GM21529 (cell line): Measurements from ENCODE around the gene YAE1.
"Not testable (repeated sequence)": the region's sequence is repeated elsewhere in the genome, so short reads cannot be mapped to it uniquely, and the experiment has no call there.

Experiments used
- ATAC-seq: cut with Tn5 transposase; IDR thresholded peaks from one replicate; pipeline ENCODE4 v1.9.1; 2021; ENCODE audit not compliant: unreplicated experiment

YAE1 gene, protein sequence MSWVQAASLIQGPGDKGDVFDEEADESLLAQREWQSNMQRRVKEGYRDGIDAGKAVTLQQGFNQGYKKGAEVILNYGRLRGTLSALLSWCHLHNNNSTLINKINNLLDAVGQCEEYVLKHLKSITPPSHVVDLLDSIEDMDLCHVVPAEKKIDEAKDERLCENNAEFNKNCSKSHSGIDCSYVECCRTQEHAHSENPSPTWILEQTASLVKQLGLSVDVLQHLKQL

DNA sequence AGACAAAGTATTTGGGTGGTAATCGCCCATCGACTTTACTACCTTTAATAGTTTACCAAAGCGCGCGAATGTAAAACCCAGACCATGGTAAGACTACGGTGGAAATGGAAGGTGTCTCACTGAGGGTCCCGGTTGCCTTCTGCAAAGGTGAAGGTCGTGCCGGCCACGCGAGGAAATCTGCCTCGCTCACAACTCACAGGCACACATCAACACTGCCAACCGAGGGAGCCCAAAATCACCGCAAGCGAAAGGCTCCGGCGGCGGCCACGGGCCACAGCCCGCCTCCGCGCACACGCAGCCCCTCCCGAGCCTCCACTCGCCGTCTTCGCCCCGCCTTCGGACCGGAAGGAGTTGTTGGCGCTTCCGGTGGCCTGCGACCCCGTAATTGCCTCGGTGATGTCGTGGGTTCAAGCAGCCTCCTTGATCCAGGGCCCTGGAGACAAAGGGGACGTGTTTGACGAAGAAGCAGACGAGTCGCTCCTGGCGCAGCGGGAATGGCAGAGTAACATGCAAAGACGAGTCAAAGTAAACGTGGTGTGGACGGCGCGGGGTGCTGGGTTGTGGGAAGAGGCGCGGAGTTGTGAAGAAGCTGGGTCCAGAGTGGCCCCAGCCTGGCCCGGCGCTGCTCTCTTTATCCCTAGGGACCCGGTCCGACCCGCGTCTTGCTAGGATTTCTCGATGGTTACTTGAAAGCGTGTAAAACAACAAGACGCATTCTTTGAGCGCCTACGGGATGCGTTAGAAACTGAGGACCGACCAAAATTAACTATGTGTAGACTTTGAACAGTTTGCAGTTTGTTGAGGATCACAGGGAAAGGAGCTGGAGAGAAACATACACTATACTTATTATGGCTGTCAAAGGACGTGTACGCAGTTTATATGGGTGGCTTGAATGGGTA lies at the start of gene YAE1:
YAE1 (plus strand) TSS at position 382 of the 899 bp plus-strand sequence; CDS start at position 397, 15 bp downstream.
- peak; percentile 99 for ATAC-seq

DNA sequence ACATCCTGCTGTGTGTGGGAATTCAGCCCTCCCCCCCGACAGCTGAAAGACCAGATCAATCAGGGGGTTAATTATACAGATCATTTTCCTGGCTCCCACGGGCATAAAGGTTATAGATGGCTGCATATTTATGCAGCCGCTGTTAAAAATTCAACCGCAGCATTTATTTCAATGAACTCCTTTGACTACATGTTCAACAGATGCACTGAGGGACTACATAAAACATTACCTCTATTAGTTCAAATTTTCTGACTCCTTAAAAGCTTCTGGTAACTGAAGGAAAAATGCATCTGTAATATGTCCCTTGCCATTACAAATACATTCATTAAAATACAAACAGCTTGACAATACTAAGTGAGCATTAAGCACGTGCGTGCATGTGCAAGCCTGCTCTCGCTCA lies 49.7 kb upstream of the YAE1 start:
- ATAC-seq: no peak

DNA sequence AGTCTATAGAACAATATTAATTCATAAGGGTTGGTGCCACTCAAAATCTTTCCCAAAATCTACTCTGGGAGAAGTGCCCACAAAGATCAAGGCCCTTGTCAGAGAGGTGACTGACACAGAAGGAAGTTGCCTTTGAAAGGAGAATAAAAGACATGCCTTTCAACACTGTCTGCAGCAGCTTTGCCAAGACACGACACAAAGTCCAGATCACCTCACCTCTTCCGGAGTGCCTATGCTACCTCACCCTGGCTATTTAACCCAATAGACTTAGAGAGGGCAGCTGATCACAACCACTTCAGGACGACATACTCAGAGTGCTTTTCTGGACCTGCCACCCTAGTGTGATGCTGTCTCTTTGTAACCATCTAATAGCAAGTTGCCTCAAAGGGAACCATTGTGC lies 49.0 kb upstream of the YAE1 start:
- ATAC-seq: no peak

DNA sequence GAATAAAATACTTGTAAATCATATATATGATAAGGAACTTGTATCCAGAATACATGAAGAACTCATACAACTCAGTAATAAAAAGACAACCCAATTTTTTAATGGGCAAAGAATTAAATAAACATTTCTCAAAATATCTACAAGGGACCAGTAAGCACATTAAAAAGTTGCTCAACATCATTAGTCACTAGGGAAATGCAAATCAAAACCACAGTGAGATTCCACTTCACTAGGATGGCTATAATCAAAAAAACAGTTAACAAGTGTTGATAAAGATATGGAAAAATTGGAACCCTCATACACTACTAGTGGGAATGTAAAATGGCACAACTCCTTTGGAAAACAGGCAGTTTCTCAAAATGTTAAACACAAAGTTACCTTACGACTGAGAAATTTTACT lies 40.3 kb upstream of the YAE1 start:
- ATAC-seq: no peak

DNA sequence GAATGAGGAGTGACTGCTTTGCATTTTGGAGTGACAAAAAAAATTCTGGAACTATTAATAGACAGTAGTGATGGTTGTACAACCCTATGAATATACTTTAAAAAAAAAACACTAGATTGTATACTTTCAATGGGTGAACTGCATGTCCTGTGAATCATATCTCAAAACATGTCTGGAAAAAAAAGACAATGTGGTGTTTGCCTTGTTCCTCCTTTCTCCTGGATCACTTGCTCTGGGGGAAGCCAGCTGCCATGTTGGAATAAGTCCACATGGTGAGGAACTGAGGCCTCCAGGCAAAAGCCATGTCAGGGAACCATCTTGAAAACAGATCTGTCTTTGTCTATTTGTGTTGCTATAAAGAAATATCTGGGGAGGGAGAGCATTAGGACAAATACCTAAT lies 39.5 kb upstream of the YAE1 start:
- no peak for ATAC-seq

DNA sequence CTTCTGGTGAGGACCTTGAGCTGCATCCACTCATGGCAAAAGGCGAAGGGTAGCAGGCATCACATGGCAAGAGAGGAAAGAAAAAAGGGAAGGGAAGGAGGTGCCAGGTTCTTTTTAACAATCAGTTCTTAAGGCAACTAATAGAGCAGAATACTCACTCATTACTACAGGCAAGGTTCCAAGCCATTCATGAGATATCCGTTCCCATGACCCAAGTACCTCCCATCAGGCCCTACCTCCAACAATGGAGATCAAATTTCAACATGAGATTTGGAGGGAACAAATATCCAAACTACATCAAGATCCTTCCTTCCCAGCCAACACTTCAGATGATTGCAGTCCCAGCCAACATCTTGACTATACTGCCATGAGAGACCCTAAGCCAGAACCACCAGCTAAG lies 38.9 kb upstream of the YAE1 start:
- ATAC-seq: no peak

DNA sequence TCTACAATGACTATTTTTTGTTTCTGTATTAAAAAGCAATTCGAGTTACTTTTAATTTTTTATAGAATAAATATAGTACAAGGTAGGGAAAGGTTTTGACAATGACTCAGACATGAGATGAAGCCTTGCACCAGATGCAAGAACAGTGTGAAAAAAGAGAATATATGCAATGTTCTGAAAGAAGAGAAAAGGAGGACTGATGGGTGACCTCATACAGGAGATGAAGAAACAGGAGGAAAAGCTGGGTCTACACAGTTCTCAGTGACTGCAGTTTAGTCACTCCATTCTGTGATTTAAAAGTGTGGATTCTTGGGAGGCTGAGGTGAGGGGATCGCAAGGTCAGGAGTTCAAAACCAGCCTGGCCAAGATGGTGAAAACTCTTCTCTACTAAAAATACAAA lies 38.3 kb upstream of the YAE1 start:
- no peak for ATAC-seq

DNA sequence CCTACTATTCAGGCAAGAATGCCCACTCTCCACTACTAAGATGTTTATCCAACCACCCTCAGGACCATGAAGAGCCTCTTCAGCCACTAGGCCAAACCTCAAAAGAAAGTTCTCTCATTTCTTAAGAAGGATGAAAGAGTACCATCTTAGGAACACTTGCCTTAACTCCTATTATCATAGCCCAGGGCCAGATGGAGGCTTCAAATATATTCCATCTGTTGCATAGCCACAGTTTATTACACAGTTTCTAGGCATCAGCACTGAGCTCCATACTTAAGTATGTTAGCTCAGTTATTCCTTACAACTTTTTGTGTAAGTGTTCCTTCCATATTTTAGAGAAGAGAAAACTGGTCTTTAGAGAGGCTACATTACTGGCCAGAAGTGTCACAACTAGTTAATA lies 37.4 kb upstream of the YAE1 start:
- ATAC-seq: no peak

DNA sequence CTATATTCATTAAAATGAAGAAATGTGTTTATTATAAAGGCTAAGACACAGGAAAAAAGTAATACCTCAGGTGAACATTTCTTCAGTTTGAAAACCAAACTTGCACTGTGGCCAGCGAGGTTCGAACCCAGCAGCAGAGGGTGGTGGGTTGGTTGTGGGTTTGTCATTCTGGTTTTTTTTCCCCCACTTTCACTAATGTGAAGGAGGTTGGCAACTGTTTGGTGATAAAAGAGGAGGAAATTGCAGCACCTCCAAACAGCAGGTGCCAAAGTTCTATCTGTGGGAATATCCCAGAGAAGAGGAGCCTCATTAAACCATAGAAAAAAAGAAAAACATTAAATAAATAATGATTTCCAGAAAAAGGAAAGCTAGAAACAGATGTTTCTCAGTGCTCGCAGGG lies 36.6 kb upstream of the YAE1 start:
- no peak for ATAC-seq

DNA sequence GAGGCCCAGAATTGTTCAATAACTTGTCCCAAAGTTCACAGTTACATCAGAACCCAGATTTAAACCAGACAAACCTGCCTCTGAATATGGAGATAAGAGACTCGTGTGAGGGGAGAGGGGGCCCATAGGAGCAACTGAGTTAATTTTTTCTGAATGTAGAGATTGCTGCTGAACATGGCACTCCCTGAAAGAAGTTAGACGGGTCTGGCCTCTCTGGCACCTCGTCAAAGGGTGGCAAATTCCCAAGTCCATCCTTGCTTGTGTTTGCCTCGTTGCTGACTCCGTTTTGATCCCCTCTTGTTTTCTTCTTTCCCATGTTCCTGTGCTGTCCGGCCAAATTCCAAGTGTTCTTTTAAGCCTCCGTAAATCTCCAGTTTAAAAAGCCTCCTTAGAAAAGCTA lies 35.2 kb upstream of the YAE1 start:
- ATAC-seq: no peak

DNA sequence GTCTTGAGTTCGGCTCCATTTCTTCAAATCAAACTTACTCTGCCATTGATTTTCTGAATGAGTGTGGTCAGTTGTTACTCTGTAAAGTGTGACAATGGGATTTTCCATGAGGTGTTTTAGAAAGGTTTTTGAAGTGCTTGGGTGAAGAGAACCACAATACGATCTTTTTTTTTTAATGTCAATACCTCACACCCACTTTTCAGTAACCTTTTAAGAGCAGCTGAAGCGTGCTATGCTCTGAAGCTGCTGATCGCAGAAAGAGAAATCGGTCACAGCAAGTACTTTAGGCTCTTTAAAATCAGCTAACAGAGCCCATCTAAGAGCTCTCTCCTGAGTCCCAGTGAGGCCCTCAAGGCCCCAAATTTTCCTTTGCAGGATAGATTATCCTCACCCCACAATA lies 34.4 kb upstream of the YAE1 start:
- ATAC-seq: no peak

DNA sequence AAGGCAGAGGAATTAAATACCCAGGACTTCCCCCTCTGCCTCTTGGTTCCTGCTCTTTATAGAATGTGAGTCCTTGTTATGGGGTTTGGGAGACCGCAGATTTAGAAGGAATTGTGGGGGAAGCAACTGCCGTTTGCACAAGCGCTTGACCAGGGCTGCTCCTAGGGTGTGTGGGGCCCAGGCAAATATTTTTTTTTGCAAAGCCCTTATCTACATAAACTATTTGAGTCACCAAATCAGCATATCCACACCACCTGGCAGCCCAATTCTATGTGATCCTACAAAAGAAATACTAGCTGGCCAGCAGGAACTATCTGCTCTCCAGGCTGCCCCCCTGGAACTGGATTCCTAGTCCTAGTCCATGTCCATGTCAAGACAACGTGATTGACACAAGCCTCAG lies 33.4 kb upstream of the YAE1 start:
- no peak for ATAC-seq

DNA sequence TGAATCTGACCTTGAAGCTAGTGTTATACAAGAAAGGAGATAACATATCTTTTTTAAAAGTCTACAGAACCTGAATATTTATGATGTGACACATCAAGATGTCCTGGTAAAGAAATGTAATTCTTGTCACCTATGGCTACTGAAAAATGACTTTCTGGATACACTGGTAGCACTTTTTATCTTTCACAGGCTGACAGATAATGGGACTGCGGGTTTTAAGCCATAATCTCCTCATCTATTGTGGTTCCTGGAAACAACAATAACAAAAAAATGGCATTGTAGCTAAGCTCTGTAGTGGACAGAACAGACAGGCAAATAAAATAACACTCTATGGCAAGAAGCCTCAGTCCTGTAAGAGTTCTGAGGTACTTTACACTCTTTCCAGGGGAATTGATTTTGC lies 31.6 kb upstream of the YAE1 start:
- no peak for ATAC-seq

DNA sequence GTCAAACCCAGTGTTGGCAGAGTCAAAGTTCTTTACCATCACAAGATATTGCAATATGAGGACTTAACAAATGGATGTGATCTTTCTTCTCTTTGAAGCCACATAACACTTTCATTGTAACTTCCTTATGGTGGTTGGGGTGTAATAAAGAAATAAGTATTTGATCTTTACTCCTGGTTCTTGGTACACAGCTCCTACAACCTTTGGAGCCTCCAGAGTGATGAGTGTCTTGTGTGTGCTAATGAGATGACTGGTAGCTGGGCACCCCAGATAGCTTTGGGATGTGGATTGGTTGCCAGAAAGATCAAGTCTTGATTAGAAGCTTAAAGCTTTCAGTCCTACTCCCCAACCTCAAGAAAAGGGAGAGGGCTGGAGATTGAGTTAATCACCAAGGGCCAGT lies 31.1 kb upstream of the YAE1 start:
- ATAC-seq: no peak

DNA sequence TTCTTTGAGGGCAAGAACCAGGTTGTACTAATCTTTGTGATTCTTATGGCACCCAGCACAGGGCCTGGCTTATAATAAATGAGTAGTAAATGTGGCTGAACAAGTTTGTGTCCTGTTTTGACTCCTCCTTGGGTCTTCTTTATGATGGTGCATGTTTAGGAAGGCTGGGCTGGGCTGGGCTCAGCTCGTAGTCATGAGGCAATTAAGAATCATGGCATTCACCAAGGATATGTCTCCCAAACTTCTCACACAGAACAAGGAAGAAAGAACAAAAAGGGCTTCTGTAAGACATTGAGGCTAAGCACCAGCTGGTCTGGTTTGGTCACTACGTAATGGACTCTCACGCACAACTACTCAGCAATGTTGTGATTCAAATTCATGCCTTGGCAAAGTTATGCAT lies 30.5 kb upstream of the YAE1 start:
- ATAC-seq: no peak

DNA sequence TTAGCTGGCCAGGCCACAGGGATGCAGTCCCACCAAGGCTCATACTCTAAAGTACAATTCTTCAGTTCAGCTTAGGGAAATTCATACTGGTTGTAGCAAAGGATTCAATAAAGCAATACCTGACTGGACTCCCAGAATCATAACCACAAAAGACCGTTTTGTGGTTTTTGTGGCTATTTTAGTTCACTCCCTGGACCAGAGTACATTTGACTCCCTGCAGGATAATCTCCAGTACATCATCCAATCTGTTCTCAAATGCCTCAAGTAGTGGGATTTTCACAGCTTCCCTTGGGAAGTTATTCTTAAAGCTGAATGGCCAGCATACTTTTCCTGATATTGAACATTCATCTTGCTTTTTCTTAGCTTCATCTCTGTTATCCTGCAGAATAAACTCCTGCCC lies 29.3 kb upstream of the YAE1 start:
- no peak for ATAC-seq

DNA sequence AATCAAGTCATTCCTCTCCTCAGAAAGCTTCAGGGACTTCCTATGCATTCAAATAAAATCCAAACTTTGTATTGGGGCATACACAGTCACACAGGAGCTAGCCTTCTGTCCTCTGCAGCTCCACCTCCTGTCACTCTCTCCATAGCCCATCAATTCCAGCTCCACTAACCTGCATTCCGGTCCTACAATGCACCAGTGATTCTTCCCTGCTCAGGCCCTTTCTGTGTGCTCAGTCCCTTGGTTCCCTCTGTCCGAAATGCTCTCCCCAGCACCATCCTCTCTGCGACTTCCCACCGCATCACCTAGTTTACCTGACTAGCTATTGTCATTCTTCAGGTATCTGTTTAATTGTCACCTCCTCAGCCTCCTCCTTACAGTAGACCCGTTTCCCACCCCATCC lies 26.4 kb upstream of the YAE1 start:
- no peak for ATAC-seq

DNA sequence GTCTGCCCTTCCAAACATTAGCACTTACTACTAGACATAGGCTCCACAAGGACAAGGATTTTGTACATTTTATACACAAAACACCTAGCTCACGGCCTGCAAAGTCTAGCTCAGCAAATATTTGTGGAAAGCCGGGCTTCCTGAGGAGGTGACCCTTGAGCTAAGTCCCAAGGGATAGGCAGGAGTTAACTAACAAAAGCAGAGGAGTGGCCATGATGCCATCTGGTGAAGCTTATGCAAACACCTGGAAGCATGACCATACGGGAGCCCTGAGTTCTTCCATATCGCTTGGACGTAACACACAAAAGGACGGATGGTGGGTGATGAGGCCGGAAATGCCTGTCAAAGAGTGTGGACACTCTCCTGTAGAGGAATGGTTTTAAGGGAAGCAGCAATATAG lies 25.9 kb upstream of the YAE1 start:
- no peak for ATAC-seq

DNA sequence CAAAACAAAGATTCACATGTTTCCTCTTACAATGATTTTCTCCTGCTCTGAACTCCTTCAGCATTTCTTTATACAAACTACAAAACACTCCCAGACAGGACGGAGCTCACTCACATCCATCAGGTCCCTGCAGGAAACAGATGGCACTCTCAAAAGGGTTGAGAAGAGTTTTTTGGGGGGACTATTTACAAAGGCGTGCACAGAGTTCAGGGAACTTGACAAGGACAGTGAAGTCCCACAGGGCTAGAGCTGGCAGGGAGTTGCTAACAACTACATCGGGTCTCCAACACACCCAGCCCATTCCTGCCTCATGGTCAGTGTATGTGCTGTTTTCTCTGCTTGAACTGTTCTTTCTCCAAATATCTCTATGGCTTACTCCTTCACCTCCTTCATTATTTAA lies 24.7 kb upstream of the YAE1 start:
- no peak for ATAC-seq

DNA sequence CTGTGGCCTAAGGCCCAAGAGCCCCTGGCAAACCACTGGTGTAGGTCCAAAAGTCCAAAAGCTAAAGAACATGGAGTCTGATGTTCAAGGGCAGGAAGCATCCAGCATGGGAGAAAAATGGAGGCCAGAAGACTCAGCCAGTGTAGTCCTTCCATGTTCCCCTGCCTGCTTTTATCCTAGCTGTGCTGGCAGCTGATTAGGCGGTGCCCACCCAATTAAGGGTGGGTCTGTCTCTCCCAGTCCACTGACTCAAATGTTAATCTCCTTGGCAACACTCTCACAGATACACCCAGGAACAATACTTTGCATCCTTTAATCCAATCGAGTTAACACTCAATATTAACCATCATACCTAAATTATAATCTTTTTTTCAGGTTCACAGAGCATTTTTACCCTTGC lies 21.4 kb upstream of the YAE1 start:
- not testable (repeated sequence) for ATAC-seq

DNA sequence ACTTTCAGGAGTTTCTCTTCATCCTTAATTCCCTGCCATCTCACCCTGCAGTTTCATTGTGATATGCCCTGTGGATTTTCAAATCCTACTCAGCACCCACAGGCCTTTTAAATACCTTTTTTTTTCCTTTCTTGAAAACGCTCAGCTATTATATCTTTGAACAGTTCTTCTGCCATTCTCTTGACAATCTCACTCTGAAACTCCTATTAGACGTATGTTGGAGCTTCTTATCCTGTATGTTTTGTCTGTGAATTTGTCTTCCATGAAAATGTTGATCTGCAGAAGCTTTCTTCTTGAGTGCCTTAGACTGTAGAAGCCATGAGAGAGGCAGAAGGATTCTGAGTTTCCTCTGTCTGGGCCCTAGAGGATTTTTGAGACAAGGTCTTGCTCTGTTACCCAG lies 18.9 kb upstream of the YAE1 start:
- ATAC-seq: no peak

DNA sequence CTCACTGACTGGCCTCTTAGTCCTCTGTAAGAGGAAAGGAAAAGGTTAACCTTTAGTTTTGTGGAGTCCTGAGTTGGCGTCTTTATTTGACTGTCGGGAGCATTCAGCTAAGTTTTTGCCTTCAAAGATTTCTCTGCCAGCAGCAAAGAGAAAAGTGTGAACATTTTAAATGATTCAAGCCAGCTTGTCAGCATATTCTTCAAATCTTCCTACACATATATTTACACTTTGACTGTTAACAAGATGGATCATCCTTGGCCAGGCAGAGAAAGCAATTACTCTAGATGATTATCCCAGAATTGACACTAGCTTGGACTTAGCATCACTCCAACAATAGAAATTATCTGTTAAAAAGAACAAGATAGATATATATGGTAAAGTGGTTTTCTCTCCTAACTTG lies 15.8 kb upstream of the YAE1 start:
- no peak for ATAC-seq

DNA sequence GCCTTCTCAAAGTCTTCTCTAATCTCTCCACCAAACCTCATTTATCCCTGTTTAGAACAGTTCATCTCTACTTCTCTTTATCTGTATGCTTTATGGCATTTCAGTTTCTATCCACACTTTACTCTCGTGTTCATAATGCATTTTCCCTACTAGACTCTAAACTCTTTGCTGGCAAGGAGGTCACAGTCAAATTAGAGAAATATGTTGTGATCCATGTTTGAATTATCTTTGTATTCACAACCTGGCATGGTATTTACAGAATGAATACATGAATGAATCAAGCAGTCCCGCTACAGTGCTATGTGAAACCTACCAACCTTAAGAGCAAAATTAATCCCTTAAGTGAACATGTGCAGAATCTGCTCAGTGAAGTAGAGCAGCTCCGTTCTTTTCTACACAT lies 12.8 kb upstream of the YAE1 start:
- no peak for ATAC-seq
